ENCODE data around the gene APELA.

APELA gene

GRCh38 chr4:164876700-164877324 lies at the start of gene APELA:
Gene APELA (plus strand): TSS chr4:164877178. CDS start chr4:164877332, 154 bp downstream.
- ChIA-PET CTCF (no interaction called here), POLR2A (no interaction called here)
- no peak for TF ChIP-seq CTCF (IDR thresholded peaks at IDR 0.05; ENCODE audit: insufficient read depth, low read length, missing control alignments)
- no peak for DNase-seq (ENCODE audit: low read depth, low spot score)
- no peak within 1 kb of the TSS for H3K4me3 ChIP-seq (ENCODE audit: low read depth, low read length)

- POLR2A ChIA-PET: no interaction called here
- no peak overlapping the region for H3K4me3 ChIP-seq (ENCODE audit: low read depth, low read length)
- no peak for DNase-seq (ENCODE audit: low read depth, low spot score)
- CTCF ChIA-PET: no interaction called here
- TF ChIP-seq CTCF (IDR thresholded peaks at IDR 0.05; ENCODE audit: insufficient read depth, low read length, missing control alignments): no peak
Measured at GRCh38 chr4:164828955-164829354, 48.0 kb upstream of the APELA start.

- ChIA-PET POLR2A (no interaction called here), CTCF (no interaction called here)
- no peak for TF ChIP-seq CTCF (IDR thresholded peaks at IDR 0.05; ENCODE audit: insufficient read depth, low read length, missing control alignments)
- no peak for DNase-seq (ENCODE audit: low read depth, low spot score)
- no peak overlapping the region for H3K4me3 ChIP-seq (ENCODE audit: low read depth, low read length)
Measured at GRCh38 chr4:164846566-164846965, 30.4 kb upstream of the APELA start.

- ChIA-PET CTCF (no interaction called here), POLR2A (no interaction called here)
- H3K4me3 ChIP-seq (ENCODE audit: low read depth, low read length): no peak overlapping the region
- TF ChIP-seq CTCF (IDR thresholded peaks at IDR 0.05; ENCODE audit: insufficient read depth, low read length, missing control alignments): no peak
- no peak for DNase-seq (ENCODE audit: low read depth, low spot score)
Measured at GRCh38 chr4:164847016-164847415, 30.0 kb upstream of the APELA start.

- no peak for DNase-seq (ENCODE audit: low read depth, low spot score)
- CTCF ChIA-PET: no interaction called here
- POLR2A ChIA-PET: no interaction called here
- no peak overlapping the region for H3K4me3 ChIP-seq (ENCODE audit: low read depth, low read length)
- no peak for TF ChIP-seq CTCF (IDR thresholded peaks at IDR 0.05; ENCODE audit: insufficient read depth, low read length, missing control alignments)
Measured at GRCh38 chr4:164847967-164848649, 28.9 kb upstream of the APELA start.

GRCh38 chr4:164856396-164856795 lies 20.6 kb upstream of the APELA start:
- no peak for DNase-seq (ENCODE audit: low read depth, low spot score)
- POLR2A ChIA-PET: no interaction called here
- CTCF ChIA-PET: no interaction called here
- H3K4me3 ChIP-seq (ENCODE audit: low read depth, low read length): no peak overlapping the region
- TF ChIP-seq CTCF (IDR thresholded peaks at IDR 0.05; ENCODE audit: insufficient read depth, low read length, missing control alignments): no peak
